Heart right ventricle (tissue), 16 donors: ENCODE measurements around the gene BCAR3. TPM values are rescaled to one million over a fixed set of nuclear protein-coding genes. Genes with fewer than 3 reads are reported as not detected.
A peak's percentile ranks its signal among the peaks of the same experiment; 100 is the strongest.

Source experiments
- ATAC-seq, 8 donors: fragments of 200-7000 bp; cut with Tn5 transposase; one replicate each; pipeline ENCODE4 v1.9.1; 2020; ENCODE audit warnings: mild to moderate bottlenecking in 8 of 8, moderate library complexity in 8 of 8, moderate number of reproducible peaks in 1 of 8
- DNase-seq, 2 donors: peaks; one replicate each; pipeline ENCODE4 v3.0.0-alpha.2; 2020
- H3K27ac ChIP-seq, 10 donors: fragments of 200-600 bp; sonication (generic) in 2 of 10; one replicate each; pipeline versions ENCODE4 v1.5.0 to v1.8.0; 2020 to 2022; ENCODE audit warnings: mild to moderate bottlenecking in 3 of 10
- H3K27me3 ChIP-seq, 7 donors: fragments of 200-600 bp; one replicate each; pipeline ENCODE4 v1.8.0; 2021 to 2022; ENCODE audit warnings: mild to moderate bottlenecking in 2 of 7
- H3K36me3 ChIP-seq, 9 donors: fragments of 200-600 bp; sonication (generic) in 1 of 9; one replicate each; pipeline versions ENCODE4 v1.5.0 to v1.8.0; 2020 to 2022; ENCODE audit warnings: mild to moderate bottlenecking in 2 of 9
- H3K4me1 ChIP-seq, 9 donors: fragments of 200-600 bp; sonication (generic) in 1 of 9; one replicate each; pipeline versions ENCODE4 v1.5.0 to v1.8.0; 2020 to 2022; ENCODE audit warnings: mild to moderate bottlenecking in 4 of 9
- H3K4me3 ChIP-seq, 10 donors: fragments of 200-600 bp; sonication (generic) in 2 of 10; one replicate each; pipeline versions ENCODE4 v1.5.0 to v1.8.0; 2020 to 2022; ENCODE audit warnings: mild to moderate bottlenecking in 7 of 10, moderate library complexity in 2 of 10
- H3K9me3 ChIP-seq, 11 donors: fragments of 200-600 bp in 10 of 11; sonication (generic) in 2 of 11; one replicate each; pipeline versions ENCODE4 v1.5.0 to v1.8.0; 2013 to 2022; ENCODE audit warnings: mild to moderate bottlenecking in 2 of 11, control low read depth in 1 of 11, moderate library complexity in 1 of 11
- CTCF ChIP-seq, 9 donors: fragments of 200-600 bp; sonication (generic) in 2 of 9; IDR thresholded peaks; one replicate each; pipeline versions ENCODE4 v1.5.0 to v1.8.0; 2021 to 2022; ENCODE audit warnings: antibody characterized with exemption in 9 of 9, mild to moderate bottlenecking in 5 of 9, moderate library complexity in 1 of 9
- WGBS, 2 donors: extraction: QIAGEN DNeasy Blood & Tissue Kit; methylation state at CpG; one replicate each; pipeline ENCODE4 v1.1.7; 2013; ENCODE audit warnings: inconsistent platforms in 1 of 2; 5-methylcytosine and 5-hydroxymethylcytosine counted together
- intact Hi-C, 10 donors: fragments of 100-400 bp; cut with DNase I; formaldehyde crosslinking; loops; one replicate each; pipeline versions ENCODE4 v1.11.1 to v1.14.2; 2022
- polyA plus RNA-seq, 2 donors: library from polyadenylated mRNA; stranded (reverse); fragments of 200-250 nt; gene quantifications; one replicate each; pipeline ENCODE4 v1.2.3, GENCODE V29; 2013
- total RNA-seq, 10 donors: library from RNA; stranded (reverse); fragmentation: NEBNext Ultra II Directional in 3 of 10; extraction: Animal tissue kit (Norgen Biotek cat#: 25700) in 3 of 10; gene quantifications; one replicate each; pipeline versions ENCODE4 v1.2.1 to v1.2.4, GENCODE V29; 2021 to 2023
- donor health status: Arrhythmogenic right ventricular cardiomyopathy.
- donor health status: ischemic (EF 13 %, LVEDD 7.1; RV severe dilation, severe dysfunction).
- donor health status: healthy with polysubstance abuse.
- donor health status: DM: no; HTN: yes; CAD: no.
- donor health status: DM: no; HTN: no; CAD: no.
- donor health status: ischemic (EF 25% LVEDD 6.9; RV normal size, moderate dysfunction).
- donor health status: ischemic (EF 25% LVEDD 5.7; RV mildly dilated, moderate dysfunction).
- donor health status: healthy.
- donor health status: DM: yes; HTN: yes; CAD: no.
- donor health status: Ischemic cardiomyopathy.
- donor health status: ischemic (EF 35%, LVEDD 5.7; RV mildly dilated, moderate dysfunction).
- donor health status: nonischemic (EF 11% LVEDD 7.7; RV severe dilation, severe dysfunction).
- donor health status: DM: yes; HTN: yes; CAD: no.
- donor health status: PGD.
- donor health status: ischemic (EF 29% LVEDD 5.4; RV normal size, mild dysfunction).
- donor health status: nonischemic (EF 23%, LVEDD 6.1; RV moderate dilation, normal function).

BCAR3 gene
- total and polyA plus RNA-seq, 12 donors: 6.6 to 36.0 (median 15.9) TPM

GRCh38 chr1:93609536-93609935 is 72.1 kb downstream of the BCAR3 start:
- DNase-seq (no peak), ATAC-seq (no peak)
- H3K9me3 ChIP-seq: no peaks in the 10 kb centered on the region
- TF ChIP-seq CTCF (IDR thresholded peaks at IDR 0.05): no peak
- no peaks in the 10 kb centered on the region for H3K36me3 ChIP-seq
- 89 to 92% methylated on average over 8 of the region's 8 CpGs for WGBS, 2 donors
- H3K27ac ChIP-seq: peak overlapping the region; percentile 1 to 82 (median 58)
- no peak overlapping the region for H3K4me3 ChIP-seq
- H3K27me3 ChIP-seq: no peaks in the 10 kb centered on the region
- peaks cover 27 to 99% (median 70%) of the 10 kb centered on the region in 9 donors for H3K4me1 ChIP-seq
- intact Hi-C loops: no loop called here

- no peaks in the 10 kb centered on the region for H3K9me3 ChIP-seq
- peak overlapping the region; percentile 11 to 82 (median 62) for H3K27ac ChIP-seq
- no peaks in the 10 kb centered on the region for H3K27me3 ChIP-seq
- peak in 3 of 9 donors; percentile 10 to 22 (median 16) for TF ChIP-seq CTCF (IDR thresholded peaks at IDR 0.05)
- H3K4me1 ChIP-seq: peaks cover 26 to 100% (median 64%) of the 10 kb centered on the region in 9 donors
- intact Hi-C loops: no loop called here
- H3K4me3 ChIP-seq: no peak overlapping the region
- DNase-seq: peak; percentile 34 to 77
- no peaks in the 10 kb centered on the region for H3K36me3 ChIP-seq
- peak; percentile 21 to 71 (median 55) for ATAC-seq
- WGBS, 2 donors: 55 to 64% methylated on average over 15 of the region's 15 CpGs
Observed at GRCh38 chr1:93608187-93609109, 73.2 kb downstream of the BCAR3 start.

GRCh38 chr1:93607814-93608186 is 73.8 kb downstream of the BCAR3 start:
- 66 to 75% methylated on average over 5 of the region's 5 CpGs for WGBS, 2 donors
- no peaks in the 10 kb centered on the region for H3K36me3 ChIP-seq
- intact Hi-C loops: no loop called here
- no peaks in the 10 kb centered on the region for H3K27me3 ChIP-seq
- ATAC-seq (peak in 5 of 8 donors; percentile 4 to 32 (median 18)), DNase-seq (no peak)
- no peaks in the 10 kb centered on the region for H3K9me3 ChIP-seq
- no peak for TF ChIP-seq CTCF (IDR thresholded peaks at IDR 0.05)
- H3K4me1 ChIP-seq: peaks cover 28 to 99% (median 63%) of the 10 kb centered on the region in 9 donors
- peak overlapping the region; percentile 11 to 82 (median 62) for H3K27ac ChIP-seq
- H3K4me3 ChIP-seq: no peak overlapping the region

- Histone ChIP-seq H3K9me3 (no peaks in the 10 kb centered on the region), H3K27me3 (no peaks in the 10 kb centered on the region), H3K27ac (peak overlapping the region in 8 of 10 donors; percentile 11 to 82 (median 36)), H3K4me3 (no peak overlapping the region), H3K4me1 (peaks cover 20 to 98% (median 71%) of the 10 kb centered on the region in 9 donors), H3K36me3 (no peaks in the 10 kb centered on the region)
- intact Hi-C loops: no loop called here
- DNase-seq (no peak), ATAC-seq (peak in 6 of 8 donors; percentile 32 to 73 (median 60))
- no peak for TF ChIP-seq CTCF (IDR thresholded peaks at IDR 0.05)
- 72 to 84% methylated on average over 4 of the region's 4 CpGs for WGBS, 2 donors
Observed at GRCh38 chr1:93605812-93606512, 75.7 kb downstream of the BCAR3 start.
